GM12891 (cell line): ENCODE results near the gene EPDR1.
A peak's percentile ranks its signal among the peaks of the same experiment; 100 is the strongest.

Experiments used
- PAX5 ChIP-seq: IDR thresholded peaks from 2 replicates; pipeline ENCODE4 v1.6.1; 2011; ENCODE audit warnings: low read length, moderate library complexity, mild to moderate bottlenecking; ENCODE audit not compliant: insufficient read depth, severe bottlenecking
- POLR2A ChIP-seq: IDR thresholded peaks from 2 replicates; pipeline ENCODE4 v1.6.1; 2011; ENCODE audit warnings: low read depth, low read length, control low read depth
- POLR2AphosphoS5 ChIP-seq: IDR thresholded peaks from 2 replicates; pipeline ENCODE4 v1.6.1; 2011; ENCODE audit warnings: low read depth, low read length, control low read depth
- SPI1 ChIP-seq: IDR thresholded peaks from 2 replicates; pipeline ENCODE4 v1.6.1; 2011; ENCODE audit warnings: low read depth, low read length, control low read depth
- TAF1 ChIP-seq: IDR thresholded peaks from 2 replicates; pipeline ENCODE4 v1.6.1; 2011; ENCODE audit warnings: low read depth, low read length, control low read depth

DNA sequence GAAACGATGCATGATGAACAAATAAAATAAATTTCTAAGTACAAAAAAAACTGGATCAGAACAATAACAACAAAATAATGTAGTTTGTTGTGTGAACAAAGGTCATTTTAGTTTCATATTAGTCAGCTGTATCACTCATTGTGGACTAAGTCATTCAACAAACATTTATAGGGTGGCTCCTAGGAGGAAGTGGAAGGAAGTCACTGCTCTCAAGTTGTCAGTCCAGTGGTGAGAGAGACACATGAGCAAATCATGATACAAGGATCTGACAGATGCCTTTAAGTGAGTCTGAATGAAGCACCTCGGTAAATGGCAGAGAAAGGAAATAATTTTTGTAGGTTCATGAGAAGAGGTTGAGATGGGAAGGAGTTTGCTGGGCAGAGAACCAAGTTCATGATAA lies 56.8 kb downstream of the EPDR1 start:
- no peak for TF ChIP-seq POLR2A
- TF ChIP-seq POLR2AphosphoS5 = no peak
- no peak for TF ChIP-seq TAF1
- TF ChIP-seq PAX5 = no peak
- 0 out of 2 replicates have a peak, but pooled peaks have one; percentile 6 for TF ChIP-seq SPI1
